Colonic mucosa (tissue), 4 donors: ENCODE results near the gene VEPH1. TPM values are rescaled to one million over a fixed set of nuclear protein-coding genes. Genes with fewer than 3 reads are reported as not detected.

ENCODE experiments used
- DNase-seq: peaks from one replicate; pipeline ENCODE4 v3.0.0-alpha.2; 2020
- H3K27ac ChIP-seq: fragments of 200-600 bp; one replicate; pipeline ENCODE4 v1.8.0; 2021
- H3K27me3 ChIP-seq: fragments of 200-600 bp; one replicate; pipeline ENCODE4 v1.8.0; 2021
- H3K36me3 ChIP-seq: fragments of 200-600 bp; one replicate; pipeline ENCODE4 v1.8.0; 2021
- H3K4me1 ChIP-seq: fragments of 200-600 bp; one replicate; pipeline ENCODE4 v1.8.0; 2021; ENCODE audit warnings: mild to moderate bottlenecking
- H3K4me3 ChIP-seq: fragments of 200-600 bp; one replicate; pipeline ENCODE4 v1.8.0; 2021
- H3K9ac ChIP-seq, 2 donors: one replicate each; pipeline ENCODE4 v1.7.0; 2013; ENCODE audit warnings: control low read depth in 2 of 2, low read depth in 2 of 2, low read length in 2 of 2
- H3K9me3 ChIP-seq: fragments of 200-600 bp; one replicate; pipeline ENCODE4 v1.8.0; 2021
- CTCF ChIP-seq: fragments of 200-600 bp; IDR thresholded peaks from one replicate; pipeline ENCODE4 v1.8.0; 2022; ENCODE audit warnings: antibody characterized with exemption, mild to moderate bottlenecking
- intact Hi-C: fragments of 100-400 bp; cut with DNase I; formaldehyde crosslinking; loops from one replicate; pipeline ENCODE4 v1.14.1; 2022
- total RNA-seq, 2 donors: library from RNA; stranded (reverse); fragmentation: NEBNext Ultra II Directional in 1 of 2; extraction: Animal tissue kit (Norgen Biotek cat#: 25700) in 1 of 2; gene quantifications; one replicate each; pipeline ENCODE4 v1.2.1, GENCODE V29; 2021
- donor health status: healthy.
- donor health status: DM: no; HTN: no; CAD: no.
- donor health status: DM: no; HTN: no; CAD: no.

VEPH1 gene
- total RNA-seq, 2 donors from 2014 or later, result 1.3 to 2.7 TPM

- Histone ChIP-seq H3K4me3 (no peak overlapping the region), H3K9me3 (no peaks in the 10 kb centered on the region), H3K4me1 (no peaks in the 10 kb centered on the region), H3K36me3 (no peaks in the 10 kb centered on the region), H3K27me3 (no peaks in the 10 kb centered on the region), H3K9ac (no peak overlapping the region), H3K27ac (no peak overlapping the region)
- no peak for DNase-seq
- intact Hi-C loops, result no loop called here
- TF ChIP-seq CTCF, result no peak
These were observed 208.3 kb downstream of the VEPH1 start for GRCh38 chr3:157294953-157295352.

GRCh38 chr3:157294491-157294890, 208.7 kb downstream of the VEPH1 start:
- intact Hi-C loops, result no loop called here
- Histone ChIP-seq H3K4me1 (no peaks in the 10 kb centered on the region), H3K27ac (no peak overlapping the region), H3K9me3 (no peaks in the 10 kb centered on the region), H3K36me3 (no peaks in the 10 kb centered on the region), H3K27me3 (no peaks in the 10 kb centered on the region), H3K4me3 (no peak overlapping the region), H3K9ac (no peak overlapping the region)
- TF ChIP-seq CTCF, result no peak
- DNase-seq, result no peak

- Histone ChIP-seq H3K9ac (no peak overlapping the region), H3K4me3 (no peak overlapping the region), H3K9me3 (no peaks in the 10 kb centered on the region), H3K27ac (no peak overlapping the region), H3K27me3 (no peaks in the 10 kb centered on the region), H3K4me1 (no peaks in the 10 kb centered on the region), H3K36me3 (no peaks in the 10 kb centered on the region)
- TF ChIP-seq CTCF, result no peak
- intact Hi-C loops, result no loop called here
- DNase-seq, result no peak
These were observed 212.4 kb downstream of the VEPH1 start for GRCh38 chr3:157290766-157291165.

- H3K9ac ChIP-seq, result no peak overlapping the region
- no peaks in the 10 kb centered on the region for H3K4me1 ChIP-seq
- no peak overlapping the region for H3K27ac ChIP-seq
- intact Hi-C loops, result no loop called here
- no peak overlapping the region for H3K4me3 ChIP-seq
- H3K36me3 ChIP-seq, result no peaks in the 10 kb centered on the region
- no peak for TF ChIP-seq CTCF
- DNase-seq, result no peak
- no peaks in the 10 kb centered on the region for H3K9me3 ChIP-seq
- H3K27me3 ChIP-seq, result no peaks in the 10 kb centered on the region
These were observed 217.2 kb downstream of the VEPH1 start for GRCh38 chr3:157285966-157286365.

- no peak for TF ChIP-seq CTCF
- intact Hi-C loops, result no loop called here
- no peaks in the 10 kb centered on the region for H3K9me3 ChIP-seq
These were observed 218.1 kb downstream of the VEPH1 start for GRCh38 chr3:157285141-157285540.

GRCh38 chr3:157284688-157285087, 218.5 kb downstream of the VEPH1 start:
- Histone ChIP-seq H3K4me1 (no peaks in the 10 kb centered on the region), H3K27ac (no peak overlapping the region), H3K9me3 (no peaks in the 10 kb centered on the region), H3K36me3 (no peaks in the 10 kb centered on the region), H3K9ac (no peak overlapping the region), H3K4me3 (no peak overlapping the region), H3K27me3 (no peaks in the 10 kb centered on the region)
- no peak for TF ChIP-seq CTCF
- DNase-seq, result no peak
- intact Hi-C loops, result no loop called here

More at GRCh38 chr3:157285141-157285540, 218.1 kb downstream of the VEPH1 start:
- H3K36me3 ChIP-seq, result no peaks in the 10 kb centered on the region
- H3K4me1 ChIP-seq, result no peaks in the 10 kb centered on the region
- no peaks in the 10 kb centered on the region for H3K27me3 ChIP-seq
- no peak overlapping the region for H3K27ac ChIP-seq
- no peak overlapping the region for H3K9ac ChIP-seq
- DNase-seq, result no peak
- no peak overlapping the region for H3K4me3 ChIP-seq
